Measurements from ENCODE around the gene ANKH.
"Not testable (repeated sequence)": the region's sequence is repeated elsewhere in the genome, so short reads cannot be mapped to it uniquely, and the experiment has no call there.

ANKH gene

DNA sequence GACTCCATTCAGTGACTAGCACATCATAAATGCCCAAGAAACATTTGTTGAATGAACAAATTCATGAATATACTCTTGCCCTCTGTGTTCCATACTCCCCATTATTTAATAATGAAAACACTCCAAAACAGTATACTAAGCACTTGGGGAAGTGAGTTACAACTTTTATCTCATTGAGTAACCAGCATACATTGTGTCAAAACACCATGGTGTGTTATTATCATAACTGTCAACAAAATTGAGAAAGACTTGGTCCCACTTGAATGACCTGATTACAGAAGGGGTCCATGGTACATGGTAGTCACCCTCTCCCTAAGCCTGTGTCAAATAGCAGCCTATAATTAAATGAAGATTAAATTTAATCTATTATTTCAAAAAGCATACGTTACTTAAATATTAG is 16.2 kb downstream of the ANKH start:
- Histone ChIP-seq H3K27ac (ENCODE audit: low read depth, low read length) (no peak overlapping the region), H2AFZ (ENCODE audit: low read length, unreplicated experiment) (no peak overlapping the region), H3K36me3 (ENCODE audit: insufficient read depth, low read length) (no peaks in the 10 kb centered on the region), H3K27me3 (ENCODE audit: insufficient read depth, low read length) (no peaks in the 10 kb centered on the region), H3K4me3 (ENCODE audit: low read depth, low read length) (no peak overlapping the region), H3K4me1 (ENCODE audit: control insufficient read depth, insufficient read depth, low read length, unreplicated experiment) (no peaks in the 10 kb centered on the region), H3K79me2 (ENCODE audit: control insufficient read depth, insufficient read depth, low read length, unreplicated experiment) (peaks cover 22% of the 10 kb centered on the region)

DNA sequence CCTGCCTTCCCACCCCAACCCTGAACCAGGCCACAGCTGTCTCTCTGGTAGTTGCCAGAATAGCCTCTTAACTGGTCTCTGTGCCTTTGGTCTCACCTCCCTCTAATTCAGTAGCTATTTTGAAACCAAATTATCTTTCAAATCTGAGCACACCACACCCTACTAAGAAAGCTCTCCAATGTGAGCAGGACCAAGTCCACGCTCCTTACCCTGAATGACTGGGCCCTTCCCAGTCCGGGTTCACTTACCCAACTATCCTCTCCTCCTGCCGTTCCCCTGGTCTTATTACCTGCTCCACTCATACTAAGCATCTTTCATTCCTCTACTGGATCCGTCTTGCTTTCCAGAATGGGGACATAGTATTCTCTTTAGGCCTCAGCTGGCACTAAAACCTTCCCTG is 16.8 kb downstream of the ANKH start:
- H3K4me3 ChIP-seq (ENCODE audit: low read depth, low read length): no peak overlapping the region
- no peak overlapping the region for H2AFZ ChIP-seq (ENCODE audit: low read length, unreplicated experiment)
- no peaks in the 10 kb centered on the region for H3K4me1 ChIP-seq (ENCODE audit: control insufficient read depth, insufficient read depth, low read length, unreplicated experiment)
- no peaks in the 10 kb centered on the region for H3K27me3 ChIP-seq (ENCODE audit: insufficient read depth, low read length)
- 0 out of 2 replicates have a peak, but pooled peaks cover under 1% of the 10 kb centered on the region for H3K36me3 ChIP-seq (ENCODE audit: insufficient read depth, low read length)
- H3K27ac ChIP-seq (ENCODE audit: low read depth, low read length): no peak overlapping the region
- peaks cover 22% of the 10 kb centered on the region for H3K79me2 ChIP-seq (ENCODE audit: control insufficient read depth, insufficient read depth, low read length, unreplicated experiment)

DNA sequence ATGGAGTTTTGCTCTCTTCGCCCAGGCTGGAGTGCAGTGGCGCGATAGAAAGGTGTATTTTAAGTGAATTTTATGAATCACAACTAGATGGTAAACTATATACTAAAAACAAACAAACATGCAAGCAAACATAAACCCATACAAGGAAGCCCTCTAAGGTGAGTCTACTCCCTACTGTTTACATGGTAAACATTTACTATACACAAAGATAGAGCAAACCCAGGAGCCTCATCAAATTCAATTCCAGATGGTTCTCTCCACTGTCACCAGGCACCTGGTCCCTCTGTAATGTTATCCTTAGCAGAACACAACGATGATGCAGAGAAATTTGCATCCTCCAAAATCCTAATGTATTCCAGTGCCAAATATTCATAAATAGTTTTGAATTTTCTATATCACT is 17.9 kb downstream of the ANKH start:
- H3K4me3 ChIP-seq (ENCODE audit: low read depth, low read length): no peak overlapping the region
- H2AFZ ChIP-seq (ENCODE audit: low read length, unreplicated experiment): no peak overlapping the region
- H3K27me3 ChIP-seq (ENCODE audit: insufficient read depth, low read length): no peaks in the 10 kb centered on the region
- H3K4me1 ChIP-seq (ENCODE audit: control insufficient read depth, insufficient read depth, low read length, unreplicated experiment): no peaks in the 10 kb centered on the region
- 0 out of 2 replicates have a peak, but pooled peaks cover 3% of the 10 kb centered on the region for H3K36me3 ChIP-seq (ENCODE audit: insufficient read depth, low read length)
- H3K27ac ChIP-seq (ENCODE audit: low read depth, low read length): no peak overlapping the region
- H3K79me2 ChIP-seq (ENCODE audit: control insufficient read depth, insufficient read depth, low read length, unreplicated experiment): peaks cover 18% of the 10 kb centered on the region

DNA sequence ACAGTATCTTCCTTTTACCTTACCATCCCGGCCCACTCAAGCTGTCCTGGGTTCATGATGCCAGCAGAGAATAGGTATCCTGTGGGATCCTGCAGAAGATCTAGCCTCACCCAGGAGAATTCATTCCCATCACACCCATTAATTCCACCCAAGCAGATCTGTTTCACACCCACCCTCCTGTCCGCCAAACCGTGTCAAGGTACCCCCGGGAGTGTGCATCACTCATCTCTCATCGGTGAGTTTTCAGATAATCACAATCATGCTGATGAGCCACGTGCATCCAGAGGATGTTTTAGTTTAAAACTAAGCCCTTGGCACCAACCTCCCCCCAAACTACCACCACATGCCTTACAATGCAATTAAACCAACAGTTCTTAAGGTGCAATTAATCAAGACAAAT is 18.8 kb downstream of the ANKH start:
- Histone ChIP-seq H3K36me3 (ENCODE audit: insufficient read depth, low read length) (0 out of 2 replicates have a peak, but pooled peaks cover 3% of the 10 kb centered on the region), H2AFZ (ENCODE audit: low read length, unreplicated experiment) (no peak overlapping the region), H3K4me1 (ENCODE audit: control insufficient read depth, insufficient read depth, low read length, unreplicated experiment) (no peaks in the 10 kb centered on the region), H3K27ac (ENCODE audit: low read depth, low read length) (no peak overlapping the region), H3K27me3 (ENCODE audit: insufficient read depth, low read length) (no peaks in the 10 kb centered on the region), H3K4me3 (ENCODE audit: low read depth, low read length) (no peak overlapping the region), H3K79me2 (ENCODE audit: control insufficient read depth, insufficient read depth, low read length, unreplicated experiment) (peaks cover 18% of the 10 kb centered on the region)

DNA sequence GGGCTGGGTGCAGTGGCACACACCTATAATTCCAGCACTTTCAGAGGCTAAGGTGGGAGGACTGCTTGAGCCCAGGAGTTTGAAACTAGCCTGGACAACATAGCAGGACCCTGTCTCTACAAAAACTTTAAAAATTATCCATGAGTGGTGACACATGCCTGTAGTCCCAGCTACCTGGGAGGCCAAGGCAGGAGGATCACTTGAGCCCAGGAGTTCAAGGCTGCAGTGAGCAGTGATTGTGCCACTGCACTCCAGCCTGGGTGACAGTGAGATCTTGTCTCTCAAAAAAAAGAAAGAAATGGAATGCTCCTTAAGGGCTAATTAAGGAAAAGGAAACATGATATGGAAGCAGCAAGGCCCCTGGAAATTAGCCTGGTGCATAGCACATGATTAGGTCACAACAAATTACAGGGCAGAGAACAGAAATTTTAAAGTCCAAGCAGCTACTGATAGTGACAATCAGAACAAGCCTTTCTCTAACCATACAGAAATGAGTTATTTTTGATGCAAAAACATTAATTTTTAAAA is 19.5 kb downstream of the ANKH start:
- H2AFZ ChIP-seq (ENCODE audit: low read length, unreplicated experiment): no peak overlapping the region

DNA sequence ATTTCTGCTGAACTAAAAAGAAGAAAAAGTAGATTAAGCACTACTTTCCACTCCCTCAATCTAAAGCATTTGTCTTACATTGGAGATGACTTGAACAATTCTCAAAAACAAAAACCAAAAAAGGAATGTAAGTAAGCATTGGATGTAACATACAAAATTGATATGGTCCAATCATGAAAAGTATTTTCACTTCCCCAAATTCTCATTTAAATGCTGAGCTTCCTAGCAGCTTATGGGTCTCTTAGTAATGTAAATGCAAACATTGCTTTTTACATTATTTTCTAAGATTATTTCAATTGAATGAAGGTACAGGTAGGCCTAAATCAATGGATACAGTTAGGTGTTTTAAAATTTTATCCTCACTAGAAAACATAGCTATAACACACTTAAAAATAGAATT is 20.0 kb downstream of the ANKH start:
- Histone ChIP-seq H3K79me2 (ENCODE audit: control insufficient read depth, insufficient read depth, low read length, unreplicated experiment) (peaks cover 24% of the 10 kb centered on the region), H3K4me1 (ENCODE audit: control insufficient read depth, insufficient read depth, low read length, unreplicated experiment) (no peaks in the 10 kb centered on the region), H2AFZ (ENCODE audit: low read length, unreplicated experiment) (no peak overlapping the region), H3K27me3 (ENCODE audit: insufficient read depth, low read length) (no peaks in the 10 kb centered on the region), H3K36me3 (ENCODE audit: insufficient read depth, low read length) (0 out of 2 replicates have a peak, but pooled peaks cover 3% of the 10 kb centered on the region), H3K27ac (ENCODE audit: low read depth, low read length) (no peak overlapping the region), H3K4me3 (ENCODE audit: low read depth, low read length) (no peak overlapping the region)

More for the DNA sequence above, 19.5 kb downstream of the ANKH start:
- H3K79me2 ChIP-seq (ENCODE audit: control insufficient read depth, insufficient read depth, low read length, unreplicated experiment): peaks cover 24% of the 10 kb centered on the region
- H3K4me3 ChIP-seq (ENCODE audit: low read depth, low read length): no peak overlapping the region
- no peaks in the 10 kb centered on the region for H3K27me3 ChIP-seq (ENCODE audit: insufficient read depth, low read length)
- H3K27ac ChIP-seq (ENCODE audit: low read depth, low read length): no peak overlapping the region
- H3K36me3 ChIP-seq (ENCODE audit: insufficient read depth, low read length): 0 out of 2 replicates have a peak, but pooled peaks cover 3% of the 10 kb centered on the region
- H3K4me1 ChIP-seq (ENCODE audit: control insufficient read depth, insufficient read depth, low read length, unreplicated experiment): no peaks in the 10 kb centered on the region

DNA sequence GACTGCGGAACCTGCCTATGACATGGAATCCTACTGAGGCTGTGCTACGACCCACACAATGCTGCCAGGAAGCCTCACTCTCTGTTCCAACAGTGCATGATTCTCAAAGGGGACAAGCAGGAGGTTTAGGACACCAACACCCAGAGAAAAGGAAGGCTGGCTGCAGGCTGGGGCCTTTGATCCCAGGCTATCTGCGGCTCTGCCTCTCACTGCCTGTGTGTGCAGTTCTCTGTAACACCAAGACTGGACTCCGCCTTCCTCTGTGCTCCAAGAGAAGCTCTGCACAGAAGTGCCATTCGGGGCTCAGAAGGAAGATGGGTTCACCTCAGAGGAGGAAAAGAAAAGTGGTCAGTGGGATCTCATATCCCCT is 20.5 kb downstream of the ANKH start:
- no peak overlapping the region for H3K27ac ChIP-seq (ENCODE audit: low read depth, low read length)
- H3K79me2 ChIP-seq (ENCODE audit: control insufficient read depth, insufficient read depth, low read length, unreplicated experiment): peaks cover 22% of the 10 kb centered on the region
- H3K36me3 ChIP-seq (ENCODE audit: insufficient read depth, low read length): 0 out of 2 replicates have a peak, but pooled peaks cover 3% of the 10 kb centered on the region
- H3K4me3 ChIP-seq (ENCODE audit: low read depth, low read length): no peak overlapping the region
- no peaks in the 10 kb centered on the region for H3K27me3 ChIP-seq (ENCODE audit: insufficient read depth, low read length)
- no peaks in the 10 kb centered on the region for H3K4me1 ChIP-seq (ENCODE audit: control insufficient read depth, insufficient read depth, low read length, unreplicated experiment)
- no peak overlapping the region for H2AFZ ChIP-seq (ENCODE audit: low read length, unreplicated experiment)

DNA sequence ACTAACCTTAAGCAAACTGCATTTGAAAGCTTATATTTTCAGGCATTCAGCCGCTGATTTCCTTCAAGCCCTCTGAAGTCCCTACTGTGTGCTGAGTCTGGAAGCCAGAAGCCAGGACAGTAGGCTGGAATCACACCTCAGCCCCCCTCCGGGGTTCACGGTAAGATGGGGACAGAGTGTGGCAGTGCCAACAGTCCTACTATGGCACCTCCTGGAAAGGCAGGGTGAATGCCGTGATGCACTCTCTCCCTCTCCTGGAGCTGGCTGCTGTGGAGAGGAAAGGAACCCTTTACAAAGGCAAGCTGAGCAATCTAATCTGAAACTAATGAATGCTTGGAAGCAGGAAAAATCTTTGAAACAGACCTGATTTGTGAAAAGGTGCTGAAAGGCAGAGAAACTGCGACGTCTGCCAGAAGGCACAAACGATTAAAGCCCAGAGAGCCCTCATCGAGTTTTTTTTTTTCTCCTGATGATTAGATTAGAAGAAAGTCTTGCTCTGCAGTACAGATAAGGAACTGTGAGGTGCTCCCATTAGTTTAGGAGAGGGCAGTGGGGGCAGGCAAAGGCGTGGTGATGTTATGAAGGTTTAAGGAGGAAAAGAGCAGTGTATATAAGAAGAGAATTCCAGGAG is 21.0 kb downstream of the ANKH start:
- H3K4me1 ChIP-seq (ENCODE audit: control insufficient read depth, insufficient read depth, low read length, unreplicated experiment): no peaks in the 10 kb centered on the region
- 0 out of 2 replicates have a peak, but pooled peaks cover 3% of the 10 kb centered on the region for H3K36me3 ChIP-seq (ENCODE audit: insufficient read depth, low read length)
- H3K79me2 ChIP-seq (ENCODE audit: control insufficient read depth, insufficient read depth, low read length, unreplicated experiment): peaks cover 19% of the 10 kb centered on the region
- no peaks in the 10 kb centered on the region for H3K27me3 ChIP-seq (ENCODE audit: insufficient read depth, low read length)
- H2AFZ ChIP-seq (ENCODE audit: low read length, unreplicated experiment): no peak overlapping the region
- no peak overlapping the region for H3K4me3 ChIP-seq (ENCODE audit: low read depth, low read length)
- no peak overlapping the region for H3K27ac ChIP-seq (ENCODE audit: low read depth, low read length)

DNA sequence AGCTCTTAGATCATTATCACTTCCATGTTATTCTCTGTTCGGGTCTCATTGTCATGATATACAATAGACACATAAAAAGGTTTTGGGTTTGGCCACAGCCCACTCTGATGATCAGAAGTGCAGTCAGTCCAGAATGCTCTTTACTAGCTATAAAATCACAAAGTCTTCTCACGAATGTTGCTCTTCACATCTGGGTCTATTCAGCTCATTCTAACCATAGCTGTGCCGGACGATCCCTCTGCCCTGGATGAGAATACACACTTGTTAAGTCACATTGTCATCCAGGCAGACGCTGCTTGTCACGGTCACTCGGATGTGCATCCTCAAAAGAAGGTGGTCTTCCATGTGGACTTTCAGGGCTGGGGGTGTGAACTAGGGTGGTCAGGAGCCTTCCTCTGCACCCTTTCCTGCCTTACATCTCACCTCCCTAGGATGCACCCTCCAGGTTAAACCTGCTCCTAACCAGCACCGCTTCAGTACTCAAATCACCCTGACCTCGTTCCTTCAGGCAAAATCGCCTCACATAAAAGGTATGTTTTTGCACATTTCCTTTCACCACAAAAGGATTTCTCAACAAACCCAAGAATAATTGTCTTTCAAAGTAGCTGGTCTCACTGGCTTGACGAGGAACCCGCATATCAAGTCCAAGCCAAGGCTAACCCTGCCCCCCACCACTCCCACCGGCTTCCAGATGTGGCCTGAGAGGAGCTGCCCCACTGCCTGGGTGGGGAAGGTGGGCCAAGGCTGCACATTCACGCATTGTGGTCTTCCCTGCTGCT is 21.9 kb downstream of the ANKH start:
- Histone ChIP-seq H3K4me1 (ENCODE audit: control insufficient read depth, insufficient read depth, low read length, unreplicated experiment) (no peaks in the 10 kb centered on the region), H3K27me3 (ENCODE audit: insufficient read depth, low read length) (no peaks in the 10 kb centered on the region), H3K27ac (ENCODE audit: low read depth, low read length) (no peak overlapping the region), H2AFZ (ENCODE audit: low read length, unreplicated experiment) (no peak overlapping the region), H3K4me3 (ENCODE audit: low read depth, low read length) (no peak overlapping the region), H3K36me3 (ENCODE audit: insufficient read depth, low read length) (0 out of 2 replicates have a peak, but pooled peaks cover 3% of the 10 kb centered on the region), H3K79me2 (ENCODE audit: control insufficient read depth, insufficient read depth, low read length, unreplicated experiment) (peaks cover 13% of the 10 kb centered on the region)

DNA sequence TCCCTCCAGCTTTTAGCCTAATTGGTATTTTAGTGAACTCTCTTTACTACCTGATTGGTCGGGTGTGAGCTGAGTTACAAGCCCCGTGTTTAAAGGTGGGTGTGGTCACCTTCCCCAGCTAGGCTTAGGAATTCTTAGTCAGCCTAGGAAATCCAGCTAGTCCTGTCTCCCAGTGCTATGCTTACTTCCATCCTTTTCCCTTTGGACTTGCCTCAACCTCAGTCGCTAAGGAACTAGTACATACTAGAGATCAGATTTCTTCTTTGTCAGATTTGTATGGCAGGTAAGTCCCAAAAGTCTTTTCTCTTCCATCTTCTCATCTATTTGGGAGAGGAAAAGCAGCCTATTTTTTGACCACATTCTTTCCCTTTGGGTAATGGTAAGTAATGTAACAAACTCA is 22.6 kb downstream of the ANKH start:
- H3K4me3 ChIP-seq (ENCODE audit: low read depth, low read length); H3K27me3 ChIP-seq (ENCODE audit: insufficient read depth, low read length); H3K36me3 ChIP-seq (ENCODE audit: insufficient read depth, low read length): not testable (repeated sequence)

DNA sequence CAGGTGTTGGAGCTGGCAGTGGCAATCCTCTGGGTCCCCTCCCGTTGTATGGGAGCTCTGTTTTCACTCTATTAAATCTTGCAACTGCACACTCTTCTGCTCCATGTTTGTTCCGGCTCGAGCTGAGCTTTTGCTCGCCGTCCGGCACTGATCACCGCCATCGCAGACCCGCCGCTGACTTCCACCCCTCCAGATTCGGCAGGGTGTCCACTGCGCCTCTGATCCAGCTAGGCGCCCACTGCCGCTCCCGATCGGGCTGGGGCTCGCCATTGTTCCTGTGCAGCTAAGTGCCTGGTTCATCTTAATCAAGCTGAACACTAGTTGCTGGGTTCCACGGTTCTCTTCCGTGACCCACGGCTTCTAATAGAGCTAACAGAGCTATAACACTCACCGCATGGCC is 23.2 kb downstream of the ANKH start:
- H3K4me3 ChIP-seq (ENCODE audit: low read depth, low read length): no peak overlapping the region
- no peaks in the 10 kb centered on the region for H3K27me3 ChIP-seq (ENCODE audit: insufficient read depth, low read length)
- 0 out of 2 replicates have a peak, but pooled peaks cover 3% of the 10 kb centered on the region for H3K36me3 ChIP-seq (ENCODE audit: insufficient read depth, low read length)
- H3K27ac ChIP-seq (ENCODE audit: low read depth, low read length): no peak overlapping the region
- peaks cover 9% of the 10 kb centered on the region for H3K79me2 ChIP-seq (ENCODE audit: control insufficient read depth, insufficient read depth, low read length, unreplicated experiment)
- no peaks in the 10 kb centered on the region for H3K4me1 ChIP-seq (ENCODE audit: control insufficient read depth, insufficient read depth, low read length, unreplicated experiment)
- H2AFZ ChIP-seq (ENCODE audit: low read length, unreplicated experiment): no peak overlapping the region

More for the DNA sequence above, 22.6 kb downstream of the ANKH start:
- H2AFZ ChIP-seq (ENCODE audit: low read length, unreplicated experiment); H3K27ac ChIP-seq (ENCODE audit: low read depth, low read length); H3K79me2 ChIP-seq (ENCODE audit: control insufficient read depth, insufficient read depth, low read length, unreplicated experiment); H3K4me1 ChIP-seq (ENCODE audit: control insufficient read depth, insufficient read depth, low read length, unreplicated experiment): not testable (repeated sequence)

Measured in ACC112 (cell line).